Activated T-helper 2 cell treated with anti-CD3 and anti-CD28 coated beads, Interferon-gamma antibody, Interleukin-2, Interleukin-4, amounts not matched to agents 10 μg/mL and 5 μg/mL and 100 μg/mL, durations not matched to agents 14 hours and 24 hours and 36 hours (primary cell): ENCODE results near the gene RRBP1. TPM values are rescaled to one million over a fixed set of nuclear protein-coding genes. Genes with fewer than 3 reads are reported as not detected.

Experiments used
- DNase-seq: peaks from one replicate; pipeline ENCODE4 v3.0.0; 2021; ENCODE audit warnings: low spot score
- H3K27ac Mint-ChIP-seq: one replicate; pipeline ENCODE4 v1.8.0; 2021; ENCODE audit warnings: mixed read lengths
- H3K27me3 Mint-ChIP-seq: one replicate; pipeline ENCODE4 v1.8.0; 2021; ENCODE audit warnings: low read depth, mixed read lengths
- H3K36me3 Mint-ChIP-seq: one replicate; pipeline ENCODE4 v1.8.0; 2021; ENCODE audit warnings: low read depth, mixed read lengths
- H3K4me1 Mint-ChIP-seq: one replicate; pipeline ENCODE4 v1.8.0; 2021; ENCODE audit warnings: low read depth, mixed read lengths
- H3K4me3 Mint-ChIP-seq: one replicate; pipeline ENCODE4 v1.8.0; 2021; ENCODE audit warnings: low read depth, mild to moderate bottlenecking, moderate library complexity, mixed read lengths
- H3K9me3 Mint-ChIP-seq: one replicate; pipeline ENCODE4 v1.8.0; 2021; ENCODE audit warnings: mixed read lengths
- intact Hi-C: fragments of 100-400 bp; cut with micrococcal nuclease; formaldehyde crosslinking; loops from one replicate; pipeline ENCODE4 v1.15.1; 2023
- total RNA-seq: library from RNA; stranded (reverse); gene quantifications from 2 replicates; pipeline ENCODE4 v1.2.3, GENCODE V29; 2022

The RRBP1 gene, protein sequence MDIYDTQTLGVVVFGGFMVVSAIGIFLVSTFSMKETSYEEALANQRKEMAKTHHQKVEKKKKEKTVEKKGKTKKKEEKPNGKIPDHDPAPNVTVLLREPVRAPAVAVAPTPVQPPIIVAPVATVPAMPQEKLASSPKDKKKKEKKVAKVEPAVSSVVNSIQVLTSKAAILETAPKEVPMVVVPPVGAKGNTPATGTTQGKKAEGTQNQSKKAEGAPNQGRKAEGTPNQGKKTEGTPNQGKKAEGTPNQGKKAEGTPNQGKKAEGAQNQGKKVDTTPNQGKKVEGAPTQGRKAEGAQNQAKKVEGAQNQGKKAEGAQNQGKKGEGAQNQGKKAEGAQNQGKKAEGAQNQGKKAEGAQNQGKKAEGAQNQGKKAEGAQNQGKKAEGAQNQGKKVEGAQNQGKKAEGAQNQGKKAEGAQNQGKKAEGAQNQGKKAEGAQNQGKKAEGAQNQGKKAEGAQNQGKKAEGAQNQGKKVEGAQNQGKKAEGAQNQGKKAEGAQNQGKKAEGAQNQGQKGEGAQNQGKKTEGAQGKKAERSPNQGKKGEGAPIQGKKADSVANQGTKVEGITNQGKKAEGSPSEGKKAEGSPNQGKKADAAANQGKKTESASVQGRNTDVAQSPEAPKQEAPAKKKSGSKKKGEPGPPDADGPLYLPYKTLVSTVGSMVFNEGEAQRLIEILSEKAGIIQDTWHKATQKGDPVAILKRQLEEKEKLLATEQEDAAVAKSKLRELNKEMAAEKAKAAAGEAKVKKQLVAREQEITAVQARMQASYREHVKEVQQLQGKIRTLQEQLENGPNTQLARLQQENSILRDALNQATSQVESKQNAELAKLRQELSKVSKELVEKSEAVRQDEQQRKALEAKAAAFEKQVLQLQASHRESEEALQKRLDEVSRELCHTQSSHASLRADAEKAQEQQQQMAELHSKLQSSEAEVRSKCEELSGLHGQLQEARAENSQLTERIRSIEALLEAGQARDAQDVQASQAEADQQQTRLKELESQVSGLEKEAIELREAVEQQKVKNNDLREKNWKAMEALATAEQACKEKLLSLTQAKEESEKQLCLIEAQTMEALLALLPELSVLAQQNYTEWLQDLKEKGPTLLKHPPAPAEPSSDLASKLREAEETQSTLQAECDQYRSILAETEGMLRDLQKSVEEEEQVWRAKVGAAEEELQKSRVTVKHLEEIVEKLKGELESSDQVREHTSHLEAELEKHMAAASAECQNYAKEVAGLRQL (N-terminal part only)
- total RNA-seq, result 73.1 and 73.6 TPM in 2 replicates

DNA sequence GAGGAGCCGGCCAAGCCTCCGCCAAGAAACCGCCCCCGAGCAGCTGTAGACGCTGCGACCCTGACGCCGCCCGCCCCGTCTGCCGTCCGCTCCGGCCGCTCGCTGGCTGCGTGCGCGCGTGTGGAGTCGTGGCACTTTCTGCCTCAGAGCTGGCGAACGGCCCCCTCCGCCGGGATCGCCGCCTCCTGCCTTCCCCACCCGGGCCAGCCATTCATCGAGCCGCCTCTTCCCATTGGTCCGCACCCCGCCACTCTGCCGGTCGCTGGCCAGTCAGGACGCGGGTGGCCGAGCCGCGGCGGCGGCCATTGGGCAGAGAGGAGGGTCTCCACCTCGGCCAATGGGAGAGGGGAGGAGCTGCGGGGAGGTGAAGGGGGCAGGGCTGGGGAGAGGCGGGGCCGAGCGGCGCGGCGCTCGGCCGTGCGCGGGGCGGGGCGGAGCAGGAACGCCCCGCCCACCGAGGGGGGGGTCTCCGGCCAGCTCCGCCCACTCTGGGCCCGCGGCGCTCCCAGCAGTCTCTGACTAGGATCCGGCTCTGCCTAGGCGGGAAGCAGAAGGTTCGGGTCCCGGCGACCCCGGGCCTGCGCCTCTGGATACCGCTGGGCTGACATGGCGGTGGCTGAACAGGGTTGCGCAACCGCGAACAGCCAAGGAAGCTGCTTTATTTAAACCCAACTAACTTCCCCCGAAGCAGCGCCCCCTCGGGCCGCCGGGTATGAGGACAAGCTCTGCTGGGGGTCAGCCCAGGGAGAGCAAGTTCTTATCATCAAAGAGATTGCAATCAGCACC, at the start of gene RRBP1:
Gene RRBP1 (minus strand): TSS at position 140 of the 786 bp plus-strand sequence. CDS start 21,735 bp downstream, outside the sequence.
- peak within 1 kb of the TSS; percentile 84 for H3K4me3 Mint-ChIP-seq
- DNase-seq, result peak; percentile 96
- peaks cover 30% of the 10 kb centered on the region for H3K27me3 Mint-ChIP-seq
- no peaks in the 10 kb centered on the region for H3K9me3 Mint-ChIP-seq
- peaks cover 28% of the 10 kb centered on the region for H3K36me3 Mint-ChIP-seq
- peaks cover 30% of the 10 kb centered on the region for H3K4me1 Mint-ChIP-seq
- peak within 1 kb of the TSS; percentile 84 for H3K27ac Mint-ChIP-seq
- intact Hi-C loops, result loop anchor here (1.0 to 5.0 kb wide), 8 partner anchors 145 to 605 kb away; partner anchors contain the start of genes KAT14, PET117 and ZNF133

DNA sequence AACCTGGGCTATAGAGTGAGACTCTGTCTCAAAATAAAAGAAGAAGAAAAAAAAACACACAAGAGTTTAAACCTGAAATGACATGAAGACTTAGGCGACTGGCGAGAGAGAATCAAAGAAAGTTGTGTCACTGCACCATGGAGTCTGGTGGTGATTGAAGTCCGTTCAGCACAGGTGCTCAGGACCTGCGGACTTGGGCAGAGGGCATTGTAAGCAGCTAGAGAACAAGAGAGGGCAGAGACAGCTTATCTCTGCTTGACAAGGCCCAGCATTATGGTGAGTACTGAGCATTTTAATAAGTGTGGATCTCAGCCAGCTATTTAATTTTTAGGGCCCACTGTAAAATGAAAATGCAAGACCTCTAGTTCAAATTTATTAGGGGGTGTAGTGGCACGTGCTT, 49.2 kb upstream of the RRBP1 start:
- Mint-ChIP-seq H3K4me3 (no peak overlapping the region), H3K4me1 (no peaks in the 10 kb centered on the region), H3K36me3 (no peaks in the 10 kb centered on the region), H3K27me3 (no peaks in the 10 kb centered on the region), H3K9me3 (peaks cover 2% of the 10 kb centered on the region), H3K27ac (no peak overlapping the region)
- no peak for DNase-seq
- intact Hi-C loops, result no loop called here

DNA sequence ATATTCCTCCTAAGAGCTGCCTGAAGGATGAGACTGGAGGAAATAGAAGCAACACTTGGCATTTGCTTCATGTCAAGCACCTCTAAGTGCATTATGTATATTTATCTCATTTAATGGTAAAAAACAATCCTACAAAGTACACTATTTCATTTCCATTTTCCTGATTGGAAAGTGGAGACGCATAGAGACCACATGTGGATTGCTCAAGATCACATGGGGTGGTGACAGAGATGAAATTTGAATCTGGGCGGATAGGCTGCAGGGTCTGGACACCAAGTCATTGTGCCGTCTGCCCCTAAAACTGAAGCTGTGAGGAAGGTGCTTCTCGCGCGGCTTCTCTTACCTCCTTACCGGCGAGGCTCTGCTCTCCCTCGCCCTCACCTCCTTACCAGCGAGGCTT, 48.0 kb upstream of the RRBP1 start:
- Mint-ChIP-seq H3K4me1 (no peaks in the 10 kb centered on the region), H3K4me3 (no peak overlapping the region), H3K27me3 (no peaks in the 10 kb centered on the region), H3K36me3 (no peaks in the 10 kb centered on the region), H3K27ac (no peak overlapping the region), H3K9me3 (no peaks in the 10 kb centered on the region)
- DNase-seq, result no peak
- intact Hi-C loops, result no loop called here

DNA sequence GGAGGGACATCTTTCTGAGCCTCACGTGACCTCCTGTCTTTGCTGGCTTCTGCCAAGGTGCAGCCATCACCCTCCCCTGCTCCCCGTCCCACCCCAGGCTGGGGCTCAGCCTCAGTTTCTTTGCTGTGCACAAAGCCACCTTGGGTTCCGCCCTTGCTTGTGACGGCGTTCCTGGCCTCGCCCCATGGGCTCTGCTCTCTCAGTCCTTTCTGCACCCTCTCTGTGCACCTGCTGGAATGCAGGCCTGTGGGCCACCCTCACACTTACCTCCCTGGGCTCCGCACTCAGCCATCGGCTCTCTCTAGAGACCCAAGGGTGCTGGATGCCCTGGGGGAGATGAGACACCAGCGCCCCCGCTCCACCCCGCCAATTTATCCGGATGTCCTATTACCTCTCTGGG, 46.0 kb upstream of the RRBP1 start:
- Mint-ChIP-seq H3K4me3 (no peak overlapping the region), H3K36me3 (no peaks in the 10 kb centered on the region), H3K27ac (no peak overlapping the region), H3K4me1 (no peaks in the 10 kb centered on the region), H3K27me3 (no peaks in the 10 kb centered on the region), H3K9me3 (no peaks in the 10 kb centered on the region)
- intact Hi-C loops, result no loop called here
- no peak for DNase-seq

DNA sequence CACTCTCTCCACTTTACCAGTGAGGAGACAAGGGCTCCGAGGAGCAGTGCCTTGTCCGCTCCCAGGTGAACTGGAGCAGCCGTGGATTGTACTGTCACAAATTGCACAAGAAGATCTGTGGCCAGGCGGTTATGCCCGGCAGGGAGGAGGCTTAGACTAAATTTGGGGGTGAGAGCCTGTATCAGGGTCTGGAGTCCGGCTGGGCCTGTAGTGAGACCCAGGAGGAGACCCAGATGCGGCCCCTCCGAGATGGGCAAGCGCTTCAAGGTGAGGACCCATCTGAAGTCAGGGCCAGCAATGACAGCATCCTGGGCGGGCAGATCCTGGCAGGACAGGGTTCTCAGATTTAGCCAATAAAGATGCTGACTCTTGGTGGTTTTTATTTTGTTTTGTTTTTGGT, 45.3 kb upstream of the RRBP1 start:
- intact Hi-C loops, result no loop called here
- Mint-ChIP-seq H3K36me3 (no peaks in the 10 kb centered on the region), H3K4me1 (no peaks in the 10 kb centered on the region), H3K27ac (no peak overlapping the region), H3K27me3 (no peaks in the 10 kb centered on the region), H3K9me3 (no peaks in the 10 kb centered on the region), H3K4me3 (no peak overlapping the region)
- DNase-seq, result no peak

DNA sequence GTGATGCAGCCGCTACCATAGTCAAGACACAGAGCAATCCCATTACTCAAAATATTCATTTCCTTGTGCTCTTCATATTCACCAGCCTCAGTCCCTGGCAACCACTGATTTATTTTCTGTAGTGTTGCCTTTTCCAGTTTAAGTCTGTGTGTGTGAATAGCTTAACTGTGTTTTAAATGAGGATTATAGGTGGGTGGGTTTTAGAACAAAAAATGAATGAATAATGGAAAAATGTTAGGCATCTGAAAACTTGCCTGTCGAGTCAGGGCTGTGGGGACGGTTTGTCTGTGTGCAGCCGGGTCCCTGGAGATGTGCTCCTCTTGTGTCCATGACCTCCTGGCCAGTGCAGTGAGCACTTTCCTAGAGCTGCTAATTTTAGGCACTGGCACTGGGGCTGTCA, 44.9 kb upstream of the RRBP1 start:
- H3K27me3 Mint-ChIP-seq, result no peaks in the 10 kb centered on the region

DNA sequence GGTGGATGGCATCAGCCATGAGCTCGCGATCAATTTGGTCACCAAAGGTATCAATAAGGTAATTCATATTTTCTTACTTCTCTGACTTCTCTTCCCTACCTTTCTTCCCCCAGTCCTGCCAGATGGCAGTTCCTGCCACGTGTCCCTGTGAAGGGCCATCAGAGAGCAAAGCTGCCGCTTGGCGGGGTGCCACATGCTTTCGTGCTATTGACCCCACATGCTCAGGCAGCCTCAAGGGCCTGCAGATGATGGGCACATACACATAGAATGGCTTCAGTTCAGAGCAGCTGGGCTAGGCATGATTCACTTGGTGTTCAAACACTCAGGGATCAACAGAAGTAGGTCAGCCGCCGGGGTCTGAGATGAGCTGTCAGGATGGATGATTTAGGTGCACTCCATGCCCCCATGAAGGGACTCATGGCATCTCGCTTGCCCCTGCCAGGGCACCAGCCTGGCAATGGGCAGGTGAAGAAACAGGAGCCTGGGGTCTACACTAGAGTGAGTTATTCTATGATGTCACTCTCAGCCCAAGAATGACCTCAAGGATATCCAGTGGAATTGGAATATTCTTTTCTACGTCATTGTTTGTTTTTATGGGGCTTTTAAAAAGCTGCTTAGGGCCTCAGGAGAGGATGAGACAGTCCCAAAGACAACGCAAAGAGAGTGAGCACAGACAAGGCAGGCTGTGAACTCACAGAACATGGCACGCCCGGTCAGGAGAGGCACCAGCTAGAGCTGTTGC, 43.2 kb upstream of the RRBP1 start:
- Mint-ChIP-seq H3K36me3 (no peaks in the 10 kb centered on the region), H3K9me3 (no peaks in the 10 kb centered on the region), H3K4me1 (no peaks in the 10 kb centered on the region), H3K27ac (no peak overlapping the region), H3K4me3 (no peak overlapping the region), H3K27me3 (no peaks in the 10 kb centered on the region)
- no peak for DNase-seq
- intact Hi-C loops, result no loop called here

More for the DNA sequence above, 44.9 kb upstream of the RRBP1 start:
- H3K9me3 Mint-ChIP-seq, result no peaks in the 10 kb centered on the region
- H3K36me3 Mint-ChIP-seq, result no peaks in the 10 kb centered on the region
- H3K4me3 Mint-ChIP-seq, result no peak overlapping the region
- no peak for DNase-seq
- intact Hi-C loops, result no loop called here
- H3K4me1 Mint-ChIP-seq, result no peaks in the 10 kb centered on the region
- H3K27ac Mint-ChIP-seq, result no peak overlapping the region

DNA sequence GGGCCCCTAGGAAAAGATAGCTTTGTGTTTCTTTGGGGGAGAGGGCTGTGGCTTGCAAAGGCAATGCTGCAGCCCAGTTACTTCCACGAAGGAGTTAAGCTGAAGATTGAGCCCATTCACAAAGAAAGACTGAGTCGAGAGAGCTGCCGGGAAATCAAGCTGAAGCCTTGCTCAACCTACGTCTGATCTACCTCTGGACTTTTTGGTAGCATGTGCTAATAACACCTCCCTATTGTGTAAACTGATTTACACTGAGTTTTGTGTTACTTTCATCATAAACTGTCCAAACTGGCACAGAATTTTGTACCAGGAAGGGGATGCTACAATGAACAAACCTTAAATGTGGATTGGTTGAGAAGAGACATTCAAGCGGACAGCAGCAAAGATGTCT, 41.3 kb upstream of the RRBP1 start:
- Mint-ChIP-seq H3K4me1 (no peaks in the 10 kb centered on the region), H3K27me3 (no peaks in the 10 kb centered on the region), H3K9me3 (no peaks in the 10 kb centered on the region), H3K27ac (no peak overlapping the region), H3K4me3 (no peak overlapping the region), H3K36me3 (no peaks in the 10 kb centered on the region)
- DNase-seq, result no peak
- intact Hi-C loops, result no loop called here

DNA sequence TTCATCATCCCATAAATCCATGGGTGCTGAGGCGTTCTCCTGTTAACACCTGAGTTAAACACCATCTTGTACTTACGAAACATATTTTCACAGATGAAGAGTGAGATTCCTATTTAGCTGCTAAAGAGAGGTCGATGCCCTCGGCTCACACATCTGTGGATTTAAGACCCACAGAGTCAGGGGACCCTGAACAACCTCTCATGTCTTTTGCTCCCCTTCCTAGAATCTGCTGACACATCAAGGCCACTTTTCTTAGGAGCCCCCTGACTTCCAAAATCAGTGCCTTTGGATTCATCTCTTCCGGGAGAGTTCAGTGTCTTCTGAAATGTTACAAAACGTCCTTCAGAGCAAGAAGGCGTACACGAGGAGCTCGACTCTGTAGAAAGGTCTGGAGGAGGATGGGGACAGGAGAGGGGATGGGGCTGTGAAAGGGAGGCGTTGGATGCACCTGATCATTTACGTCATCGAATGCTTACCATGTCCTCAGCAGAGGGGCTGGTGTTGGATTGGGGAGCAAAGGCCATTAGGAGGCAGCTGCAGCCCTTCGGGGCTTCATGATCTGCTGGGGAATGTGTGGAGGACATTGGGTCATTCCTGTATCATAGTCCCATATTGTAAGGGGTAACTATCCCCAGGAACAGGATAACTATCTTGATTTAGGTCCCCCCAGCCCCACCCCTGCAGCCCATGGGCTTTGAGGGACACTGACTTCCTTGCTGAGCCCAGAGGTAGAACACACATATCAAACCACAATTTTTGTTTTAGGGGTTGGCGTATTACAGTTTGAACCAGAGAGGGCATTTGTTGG, 40.7 kb upstream of the RRBP1 start:
- Mint-ChIP-seq H3K27me3 (no peaks in the 10 kb centered on the region), H3K9me3 (no peaks in the 10 kb centered on the region), H3K27ac (no peak overlapping the region), H3K4me3 (no peak overlapping the region), H3K4me1 (no peaks in the 10 kb centered on the region), H3K36me3 (no peaks in the 10 kb centered on the region)
- no peak for DNase-seq
- intact Hi-C loops, result no loop called here

DNA sequence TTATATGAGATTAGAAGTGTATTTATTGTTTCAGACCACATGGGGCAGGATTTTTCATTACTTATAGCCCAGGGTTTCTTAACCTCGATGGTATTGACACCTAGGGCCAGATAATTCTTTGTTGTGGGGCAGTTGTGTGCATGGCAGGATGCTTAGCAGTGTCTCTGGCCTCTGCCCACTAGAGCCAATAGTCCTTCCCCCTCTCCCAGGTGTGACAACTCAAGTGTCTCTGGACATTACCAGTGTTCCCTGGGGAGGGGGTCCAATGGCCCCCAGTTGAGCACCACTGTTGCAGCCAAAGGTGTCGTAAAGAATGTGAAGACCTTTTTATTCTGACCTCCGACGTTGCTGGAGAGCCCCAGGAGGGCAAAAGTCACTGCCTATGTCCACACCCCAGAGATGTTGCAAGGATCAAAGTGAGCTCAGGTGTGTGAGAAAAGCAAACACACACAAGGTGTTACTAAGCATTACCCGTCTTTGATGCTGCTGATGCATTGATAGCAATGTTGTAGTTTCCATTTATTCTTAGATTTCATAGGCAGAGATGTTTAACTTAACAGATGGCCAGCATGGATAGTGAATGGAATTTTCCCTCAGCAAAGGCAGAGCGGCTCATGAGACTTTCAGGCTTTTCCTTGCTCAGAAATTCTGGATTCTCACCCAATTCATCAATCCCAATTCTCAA, 39.9 kb upstream of the RRBP1 start:
- H3K4me3 Mint-ChIP-seq, result no peak overlapping the region
- no peaks in the 10 kb centered on the region for H3K4me1 Mint-ChIP-seq
- no peaks in the 10 kb centered on the region for H3K36me3 Mint-ChIP-seq
- H3K27me3 Mint-ChIP-seq, result peaks cover 2% of the 10 kb centered on the region
- intact Hi-C loops, result no loop called here
- no peak overlapping the region for H3K27ac Mint-ChIP-seq
- no peaks in the 10 kb centered on the region for H3K9me3 Mint-ChIP-seq
- no peak for DNase-seq

DNA sequence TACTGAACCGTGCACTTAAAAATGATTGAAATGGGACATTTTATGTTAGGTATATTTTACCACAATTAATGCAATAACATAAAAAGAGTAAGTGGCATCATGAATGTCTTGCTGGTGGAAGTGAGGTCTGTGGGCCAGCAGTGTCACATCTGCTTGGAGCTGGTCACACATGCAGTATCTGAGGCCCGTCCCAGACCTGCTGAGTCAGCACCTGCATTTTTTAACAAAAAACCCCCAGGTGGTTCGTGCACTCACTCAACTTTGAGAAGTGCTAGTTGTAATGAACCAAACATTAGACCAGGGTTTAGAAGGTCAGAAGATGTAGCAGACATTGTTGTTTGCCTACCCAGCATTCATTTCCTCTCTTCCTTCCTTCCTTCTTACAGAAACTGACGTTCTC, 38.7 kb upstream of the RRBP1 start:
- H3K36me3 Mint-ChIP-seq, result no peaks in the 10 kb centered on the region
- DNase-seq, result no peak
- no peak overlapping the region for H3K4me3 Mint-ChIP-seq
- no peaks in the 10 kb centered on the region for H3K4me1 Mint-ChIP-seq
- no peaks in the 10 kb centered on the region for H3K9me3 Mint-ChIP-seq
- H3K27ac Mint-ChIP-seq, result no peak overlapping the region
- H3K27me3 Mint-ChIP-seq, result peaks cover 3% of the 10 kb centered on the region
- intact Hi-C loops, result no loop called here
